ENCODE measurements around the gene SHLD1. TPM values are rescaled to one million over a fixed set of nuclear protein-coding genes. Genes with fewer than 3 reads are reported as not detected.

The SHLD1 gene
- total RNA-seq, 1 donor from 2014 or later = 3.1 TPM

- Mint-ChIP-seq H3K27me3 (ENCODE audit: low read depth) (no peaks in the 10 kb centered on the region), H3K36me3 (ENCODE audit: low read depth) (no peaks in the 10 kb centered on the region), H3K27ac (ENCODE audit: unreplicated experiment) (peak overlapping the region; percentile 73), H3K4me1 (ENCODE audit: low read depth) (peaks cover 20% of the 10 kb centered on the region), H3K9me3 (ENCODE audit: low read depth) (no peaks in the 10 kb centered on the region), H3K4me3 (ENCODE audit: unreplicated experiment) (no peak overlapping the region)
- no peak for DNase-seq (ENCODE audit: low spot score)
- no peak for TF ChIP-seq CTCF (IDR thresholded peaks at IDR 0.05)
Measured at GRCh38 chr20:5835871-5836270, 85.7 kb downstream of the SHLD1 start.

GRCh38 chr20:5836569-5836968 is 86.4 kb downstream of the SHLD1 start:
- H3K36me3 Mint-ChIP-seq (ENCODE audit: low read depth) = no peaks in the 10 kb centered on the region
- no peak overlapping the region for H3K4me3 Mint-ChIP-seq (ENCODE audit: unreplicated experiment)
- H3K27ac Mint-ChIP-seq (ENCODE audit: unreplicated experiment) = no peak overlapping the region
- H3K27me3 Mint-ChIP-seq (ENCODE audit: low read depth) = no peaks in the 10 kb centered on the region
- TF ChIP-seq CTCF (IDR thresholded peaks at IDR 0.05) = no peak
- H3K4me1 Mint-ChIP-seq (ENCODE audit: low read depth) = peaks cover 20% of the 10 kb centered on the region
- no peaks in the 10 kb centered on the region for H3K9me3 Mint-ChIP-seq (ENCODE audit: low read depth)
- no peak for DNase-seq (ENCODE audit: low spot score)

GRCh38 chr20:5840411-5841002 is 90.3 kb downstream of the SHLD1 start:
- Mint-ChIP-seq H3K36me3 (ENCODE audit: low read depth) (no peaks in the 10 kb centered on the region), H3K4me3 (ENCODE audit: unreplicated experiment) (no peak overlapping the region), H3K4me1 (ENCODE audit: low read depth) (peaks cover 19% of the 10 kb centered on the region), H3K27ac (ENCODE audit: unreplicated experiment) (no peak overlapping the region), H3K9me3 (ENCODE audit: low read depth) (peaks cover 5% of the 10 kb centered on the region), H3K27me3 (ENCODE audit: low read depth) (no peaks in the 10 kb centered on the region)
- no peak for DNase-seq (ENCODE audit: low spot score)
- no peak for TF ChIP-seq CTCF (IDR thresholded peaks at IDR 0.05)

GRCh38 chr20:5841522-5841921 is 91.3 kb downstream of the SHLD1 start:
- H3K9me3 Mint-ChIP-seq (ENCODE audit: low read depth) = peaks cover 5% of the 10 kb centered on the region
- H3K4me3 Mint-ChIP-seq (ENCODE audit: unreplicated experiment) = no peak overlapping the region
- no peak overlapping the region for H3K27ac Mint-ChIP-seq (ENCODE audit: unreplicated experiment)
- peaks cover 9% of the 10 kb centered on the region for H3K4me1 Mint-ChIP-seq (ENCODE audit: low read depth)
- no peak for TF ChIP-seq CTCF (IDR thresholded peaks at IDR 0.05)
- no peaks in the 10 kb centered on the region for H3K27me3 Mint-ChIP-seq (ENCODE audit: low read depth)
- DNase-seq (ENCODE audit: low spot score) = no peak
- H3K36me3 Mint-ChIP-seq (ENCODE audit: low read depth) = no peaks in the 10 kb centered on the region

GRCh38 chr20:5842465-5842864 is 92.3 kb downstream of the SHLD1 start:
- Mint-ChIP-seq H3K9me3 (ENCODE audit: low read depth) (peaks cover 5% of the 10 kb centered on the region), H3K27ac (ENCODE audit: unreplicated experiment) (no peak overlapping the region)
- no peak for TF ChIP-seq CTCF (IDR thresholded peaks at IDR 0.05)

More at GRCh38 chr20:5842465-5842864, 92.3 kb downstream of the SHLD1 start:
- Mint-ChIP-seq H3K4me3 (ENCODE audit: unreplicated experiment) (no peak overlapping the region), H3K4me1 (ENCODE audit: low read depth) (peaks cover 8% of the 10 kb centered on the region), H3K36me3 (ENCODE audit: low read depth) (no peaks in the 10 kb centered on the region), H3K27me3 (ENCODE audit: low read depth) (no peaks in the 10 kb centered on the region)
- no peak for DNase-seq (ENCODE audit: low spot score)
